ENCODE results near the gene SETD5. TPM values are rescaled to one million over a fixed set of nuclear protein-coding genes. Genes with fewer than 3 reads are reported as not detected.

SETD5 gene
- total RNA-seq, 4 donors from 2014 or later, result 96.9 to 130 (median 115) TPM

GRCh38 chr3:9388562-9389272 is 8.7 kb upstream of the SETD5 start:
- H3K27me3 ChIP-seq, result no peaks in the 10 kb centered on the region
- WGBS, 2 donors, result 89% methylated on average over 5 of the region's 5 CpGs
- H3K4me1 ChIP-seq, result peaks cover 0 to 23% (median 2%) of the 10 kb centered on the region in 4 donors
- no peaks in the 10 kb centered on the region for H3K9me3 ChIP-seq
- H3K27ac ChIP-seq, result no peak overlapping the region
- H3K4me3 ChIP-seq, result no peak overlapping the region
- TF ChIP-seq POLR2A (IDR thresholded peaks at IDR 0.05) (no peak), EP300 (IDR thresholded peaks at IDR 0.05) (no peak), CTCF (IDR thresholded peaks at IDR 0.05) (no peak)
- DNase-seq (ENCODE audit: low spot score in 2 of 2), result no peak
- H3K36me3 ChIP-seq, result peaks cover 5 to 86% (median 28%) of the 10 kb centered on the region in 3 donors

GRCh38 chr3:9390265-9390888 is 7.0 kb upstream of the SETD5 start:
- no peak overlapping the region for H3K27ac ChIP-seq

GRCh38 chr3:9392041-9392440 is 5.4 kb upstream of the SETD5 start:
- no peak overlapping the region for H3K27ac ChIP-seq
- no peaks in the 10 kb centered on the region for H3K27me3 ChIP-seq
- H3K9me3 ChIP-seq, result no peaks in the 10 kb centered on the region
- WGBS, 2 donors, result 6 to 21% methylated on average over 1 of the region's 1 CpG
- no peak for DNase-seq (ENCODE audit: low spot score in 2 of 2)
- TF ChIP-seq CTCF (IDR thresholded peaks at IDR 0.05) (no peak), EP300 (IDR thresholded peaks at IDR 0.05) (no peak), POLR2A (IDR thresholded peaks at IDR 0.05) (no peak)
- H3K36me3 ChIP-seq, result peaks cover 3 to 53% (median 19%) of the 10 kb centered on the region in 3 donors
- H3K4me1 ChIP-seq, result peaks cover 0 to 41% (median 19%) of the 10 kb centered on the region in 4 donors
- H3K4me3 ChIP-seq, result no peak overlapping the region

More at GRCh38 chr3:9390265-9390888, 7.0 kb upstream of the SETD5 start:
- 91 to 95% methylated on average over 5 of the region's 5 CpGs for WGBS, 2 donors
- TF ChIP-seq CTCF (IDR thresholded peaks at IDR 0.05) (no peak), EP300 (IDR thresholded peaks at IDR 0.05) (no peak), POLR2A (IDR thresholded peaks at IDR 0.05) (no peak)
- no peaks in the 10 kb centered on the region for H3K9me3 ChIP-seq
- DNase-seq (ENCODE audit: low spot score in 2 of 2), result no peak
- H3K4me3 ChIP-seq, result no peak overlapping the region
- no peaks in the 10 kb centered on the region for H3K27me3 ChIP-seq
- H3K36me3 ChIP-seq, result peaks cover 3 to 69% (median 19%) of the 10 kb centered on the region in 3 donors
- peaks cover 0 to 37% (median 14%) of the 10 kb centered on the region in 4 donors for H3K4me1 ChIP-seq

- 4 to 5% methylated on average over 15 of the region's 15 CpGs for WGBS, 2 donors
- no peak for TF ChIP-seq POLR2A (IDR thresholded peaks at IDR 0.05)
- TF ChIP-seq CTCF (IDR thresholded peaks at IDR 0.05), result no peak
- TF ChIP-seq EP300 (IDR thresholded peaks at IDR 0.05), result peak in 1 of 2 donors; percentile 13
- no peak for DNase-seq (ENCODE audit: low spot score in 2 of 2)
- peaks cover 0 to 16% (median 7%) of the 10 kb centered on the region in 3 donors for H3K36me3 ChIP-seq
- peaks cover 0 to 63% (median 30%) of the 10 kb centered on the region in 4 donors for H3K4me1 ChIP-seq
- H3K4me3 ChIP-seq, result peak overlapping the region; percentile 58 to 96 (median 92)
- H3K27ac ChIP-seq, result peak overlapping the region; percentile 97 to 99 (median 99)
- no peaks in the 10 kb centered on the region for H3K27me3 ChIP-seq
- no peaks in the 10 kb centered on the region for H3K9me3 ChIP-seq
Observed at GRCh38 chr3:9395570-9396300, 1.7 kb upstream of the SETD5 start.
